ENCODE results near the gene PLXNA2.

The PLXNA2 gene

DNA sequence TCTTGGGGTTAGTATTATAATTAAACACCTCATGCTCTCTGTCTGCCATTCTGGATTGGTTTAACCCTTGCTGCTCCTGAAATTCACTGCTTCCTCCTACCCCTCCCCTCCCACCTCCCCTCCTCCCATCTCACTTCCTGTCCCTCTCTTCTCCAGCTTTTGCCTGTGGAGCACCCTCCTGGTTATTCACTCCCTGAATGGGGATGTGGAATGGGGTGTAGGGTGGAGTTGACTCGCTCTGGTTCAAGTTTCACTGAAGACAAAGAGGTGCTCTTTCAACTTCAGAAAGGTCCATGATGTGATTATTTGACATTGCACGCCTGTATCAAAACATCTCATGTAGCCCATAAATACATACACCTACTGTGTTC is 160.5 kb downstream of the PLXNA2 start:
- no peak for FAIRE-seq

DNA sequence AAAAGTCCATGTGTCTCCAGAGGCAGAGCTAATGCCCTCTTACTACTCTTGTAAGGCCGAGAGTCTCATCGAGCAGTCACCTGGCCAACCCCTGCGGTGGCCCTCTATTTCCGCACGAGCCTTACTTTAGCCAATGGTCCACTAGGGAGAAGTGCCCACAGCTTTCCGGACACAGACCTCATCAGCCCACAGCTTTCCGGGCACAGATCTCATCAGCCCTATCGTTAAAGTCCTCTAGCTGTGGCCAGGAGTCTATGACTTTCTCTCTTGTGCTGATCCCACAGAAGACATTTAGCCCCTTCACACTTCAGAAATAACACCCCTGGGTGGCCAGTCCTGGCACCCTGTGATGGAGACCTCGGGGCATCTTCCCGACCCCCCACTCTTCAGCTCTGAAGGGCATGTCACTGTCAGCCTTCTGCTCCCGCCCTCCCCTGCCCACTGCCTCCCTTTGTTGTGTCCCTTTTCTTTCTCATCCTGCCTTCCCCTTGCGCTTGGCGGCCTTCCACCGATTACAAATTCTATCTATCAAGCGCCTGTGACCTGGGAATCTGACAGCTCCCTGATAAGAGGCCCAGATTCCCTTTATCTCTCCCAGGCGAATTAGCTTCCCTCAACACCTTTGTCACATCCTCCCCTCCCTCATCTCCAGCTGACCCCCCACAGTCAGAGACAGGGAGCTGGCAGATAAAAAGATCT is 161.0 kb downstream of the PLXNA2 start:
- FAIRE-seq, result no peak

DNA sequence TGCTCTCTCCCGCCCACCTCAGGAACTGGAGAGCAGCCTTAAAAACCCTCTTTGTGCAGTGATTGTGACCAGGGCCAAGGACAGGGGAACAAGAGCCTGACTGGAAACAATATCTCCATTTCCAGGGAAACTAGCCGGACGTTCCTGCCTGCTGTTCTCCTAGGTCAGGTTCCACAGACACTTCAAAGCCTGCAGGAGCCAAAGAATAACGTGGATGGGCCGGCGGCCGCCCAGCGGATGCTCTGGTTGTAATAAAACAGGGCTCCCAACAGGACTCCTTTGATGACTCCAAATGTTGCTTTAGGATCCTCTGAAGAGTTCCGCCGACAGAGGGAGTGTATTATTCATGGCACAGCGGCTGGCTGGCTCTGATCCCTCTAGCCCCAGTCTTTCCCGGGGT is 162.2 kb downstream of the PLXNA2 start:
- FAIRE-seq, result no peak

DNA sequence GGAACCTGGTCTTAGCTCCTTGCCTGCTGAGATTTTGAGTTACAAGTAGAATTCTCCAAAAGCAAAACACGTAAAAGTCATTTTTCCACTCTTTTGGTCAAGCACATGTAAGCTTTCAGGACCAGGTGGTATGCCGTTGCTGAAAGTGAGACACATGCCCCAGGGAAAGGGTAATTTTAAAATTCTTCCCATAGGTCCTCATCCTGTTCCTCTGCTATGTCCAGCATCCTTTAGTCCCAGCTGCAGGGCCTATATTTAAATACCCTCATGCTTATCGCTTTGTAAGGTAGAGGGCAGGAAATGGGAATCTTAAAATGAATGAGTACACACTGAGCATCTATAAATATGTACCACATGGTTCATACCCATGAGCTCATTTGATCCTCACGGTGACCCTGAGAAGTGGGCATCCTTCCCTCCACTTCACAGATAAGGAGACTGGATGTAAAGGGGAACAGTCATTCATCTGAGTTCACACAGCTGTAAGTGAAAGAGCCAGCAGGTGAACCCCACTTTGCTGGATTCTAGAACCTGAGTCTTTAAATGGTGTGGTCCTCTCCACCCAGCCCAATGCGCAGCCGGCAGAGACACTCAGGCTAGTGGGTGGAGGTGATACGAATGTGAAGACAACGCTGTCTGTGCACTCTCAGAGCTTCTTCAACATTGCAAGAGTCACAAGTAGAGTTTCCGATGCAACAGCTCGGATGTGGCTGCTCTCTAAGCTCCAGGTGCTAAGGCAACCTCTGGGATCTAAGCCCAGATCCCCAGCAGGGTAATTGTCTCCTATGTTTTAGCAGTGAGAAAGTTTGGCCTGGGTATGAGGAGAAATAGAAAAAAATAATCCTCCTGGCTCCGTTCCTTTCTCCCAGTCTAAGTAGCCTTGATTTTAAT is 163.5 kb downstream of the PLXNA2 start:
- no peak for FAIRE-seq

DNA sequence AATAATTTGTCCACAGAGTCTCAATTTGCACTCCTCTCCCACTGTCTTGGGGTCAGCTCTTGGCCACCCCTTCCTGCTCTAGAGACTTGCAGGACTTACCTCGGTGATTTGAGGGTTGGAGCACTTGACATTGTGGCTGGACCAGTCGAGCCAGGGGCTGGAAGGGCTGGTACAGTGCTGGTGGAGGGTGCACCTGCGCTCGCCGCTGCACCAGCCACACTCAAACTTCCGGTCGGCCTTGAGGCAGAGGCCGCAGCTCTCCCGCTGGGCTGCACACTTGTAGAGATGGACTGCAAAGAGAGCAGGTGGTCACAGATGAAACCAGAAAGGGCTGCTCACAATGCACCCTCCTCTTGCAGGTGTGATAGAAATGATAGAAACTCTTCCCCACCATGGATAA is 165.0 kb downstream of the PLXNA2 start:
- FAIRE-seq, result no peak

DNA sequence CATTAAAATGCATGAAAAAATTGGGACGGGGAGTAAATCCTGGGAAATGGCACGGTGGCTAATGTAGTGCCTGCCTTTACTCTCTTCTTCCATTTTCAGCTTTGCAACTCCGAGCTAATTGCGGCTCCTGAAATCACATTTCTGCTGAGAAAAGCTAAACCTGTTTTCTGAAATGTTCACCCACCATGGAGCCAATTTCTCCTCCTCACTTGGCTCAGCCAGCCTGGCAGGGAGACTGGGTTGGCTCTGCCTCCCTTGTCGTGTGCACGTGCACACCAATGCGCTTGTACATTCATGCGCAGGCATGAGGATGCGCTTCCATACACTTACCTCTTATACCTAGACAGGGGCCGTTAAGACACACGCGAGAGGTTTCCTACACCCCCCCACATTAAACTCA is 165.4 kb downstream of the PLXNA2 start:
- FAIRE-seq, result no peak

DNA sequence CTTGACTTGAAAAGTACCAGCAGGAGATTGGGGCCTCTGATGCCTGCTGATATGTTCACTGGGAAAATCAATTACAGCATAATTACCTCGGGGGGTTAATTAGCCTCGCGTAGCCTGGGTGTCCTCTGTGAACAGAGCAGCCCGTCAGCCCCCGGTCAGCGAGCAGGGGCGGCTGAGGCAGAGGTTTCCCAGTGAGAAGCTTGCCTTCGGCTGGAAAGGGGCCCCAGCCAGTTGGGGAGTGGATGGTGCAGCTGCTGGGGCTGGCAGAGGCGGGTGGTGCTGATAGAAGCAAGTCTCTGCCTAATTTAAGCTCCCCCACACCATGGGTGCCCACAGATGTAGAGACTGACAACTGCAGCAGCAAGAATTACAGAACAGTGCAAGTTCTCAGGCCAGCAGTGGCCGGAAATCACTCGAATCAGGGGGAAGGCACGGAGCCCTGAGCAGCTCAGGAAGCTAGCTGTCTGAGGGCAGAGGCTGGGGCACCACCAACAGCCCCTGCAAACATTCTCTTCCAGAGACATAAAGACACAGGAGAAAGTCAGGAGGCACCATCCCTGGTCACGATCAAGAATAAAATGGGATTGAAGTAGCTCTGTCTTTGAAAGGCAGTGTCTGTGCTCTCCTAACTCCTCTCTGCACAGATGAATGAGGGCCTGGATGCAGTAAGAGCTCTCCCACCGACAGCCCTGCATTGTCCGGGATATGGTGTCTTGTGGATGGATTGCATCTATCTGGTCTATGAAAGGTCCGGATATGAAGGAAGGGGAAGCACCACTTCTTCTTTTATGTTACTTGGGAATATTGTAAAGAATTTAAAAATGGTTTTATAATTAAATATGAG is 166.7 kb downstream of the PLXNA2 start:
- FAIRE-seq, result no peak

DNA sequence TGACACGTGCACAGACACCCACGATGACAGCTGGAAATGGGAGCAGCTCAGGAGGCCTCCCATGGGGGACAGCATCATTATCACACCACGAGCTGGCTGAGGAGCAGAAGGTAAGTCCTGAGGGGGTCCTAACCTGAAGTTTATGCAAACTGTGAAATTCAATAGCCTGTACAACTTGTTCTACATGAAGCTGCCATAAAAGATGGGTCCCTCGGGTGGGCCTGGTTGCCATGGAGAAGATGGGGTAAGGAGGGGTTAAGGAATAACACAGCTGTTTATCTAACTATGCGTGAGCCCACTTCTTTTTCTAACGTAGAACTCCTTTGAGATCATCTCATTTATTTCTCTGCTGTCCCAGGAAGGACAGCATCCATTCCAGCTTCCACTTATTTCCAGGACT is 169.8 kb downstream of the PLXNA2 start:
- no peak for FAIRE-seq

DNA sequence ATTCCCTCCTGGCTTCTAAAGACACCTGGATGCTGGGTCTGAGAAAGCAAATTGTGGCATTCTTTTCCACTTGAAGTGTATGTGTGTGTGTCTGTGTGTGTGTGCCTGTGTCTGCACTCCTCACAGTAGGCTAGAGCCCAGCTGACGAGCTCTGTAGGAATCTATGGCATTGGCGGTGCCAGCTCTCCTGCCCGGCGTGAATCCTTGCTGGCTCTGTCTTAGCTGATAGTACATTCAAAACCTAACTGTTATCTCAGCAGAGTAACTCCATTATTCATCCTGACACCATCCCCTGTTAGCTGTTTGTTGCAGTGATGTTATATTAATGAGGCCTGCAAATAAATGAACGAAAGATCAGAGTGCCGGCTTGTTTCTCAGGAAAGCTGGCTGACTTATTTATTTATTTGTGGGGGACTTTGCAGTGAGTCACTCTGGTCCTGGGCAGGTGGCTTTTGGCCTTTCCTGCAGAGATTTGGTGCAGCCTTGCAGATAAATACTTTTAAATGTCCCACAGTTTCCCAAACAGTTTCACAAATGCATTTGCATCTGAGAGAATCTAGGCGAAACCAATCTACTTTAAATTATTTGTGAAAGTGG is 172.7 kb downstream of the PLXNA2 start:
- no peak for FAIRE-seq

DNA sequence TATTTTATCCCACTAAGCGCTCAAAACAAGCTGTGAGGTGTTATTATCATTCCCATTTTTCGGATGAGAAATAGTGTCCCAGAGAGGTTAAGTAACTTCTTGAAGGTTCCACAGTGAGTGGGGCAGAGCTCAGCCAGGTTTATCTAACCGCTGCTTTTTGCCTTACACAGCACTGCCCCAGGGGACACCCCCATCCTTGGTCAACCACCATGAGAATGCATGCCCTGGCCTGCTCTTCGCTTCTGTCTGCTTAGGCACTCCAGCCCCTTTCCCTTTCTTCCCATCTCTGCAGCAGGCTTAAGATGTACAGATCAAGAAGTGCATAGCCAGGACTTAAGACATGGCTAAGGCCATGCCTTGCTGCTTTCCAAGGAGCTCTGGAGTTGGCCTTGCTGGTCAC is 174.3 kb downstream of the PLXNA2 start:
- FAIRE-seq, result no peak

DNA sequence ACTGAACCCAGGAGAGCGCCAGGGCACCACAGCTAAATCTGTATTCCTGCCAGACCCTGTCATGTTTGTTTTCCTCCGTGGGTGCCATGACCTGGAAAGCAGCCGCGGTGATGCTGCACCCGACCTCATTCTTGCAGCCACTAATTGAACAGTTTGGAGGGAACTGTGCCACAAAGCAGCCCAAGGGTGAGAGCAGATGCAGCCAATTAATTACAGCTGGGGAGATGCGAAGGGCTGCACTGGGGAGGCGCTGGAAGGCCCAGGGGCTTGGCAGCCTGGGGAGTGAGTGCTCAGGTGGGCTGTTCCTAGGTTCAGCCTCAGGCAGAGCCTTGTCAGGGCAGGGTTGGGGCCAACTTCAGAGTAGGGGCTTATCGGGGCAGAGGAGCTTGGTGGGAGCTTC is 174.9 kb downstream of the PLXNA2 start:
- no peak for FAIRE-seq

DNA sequence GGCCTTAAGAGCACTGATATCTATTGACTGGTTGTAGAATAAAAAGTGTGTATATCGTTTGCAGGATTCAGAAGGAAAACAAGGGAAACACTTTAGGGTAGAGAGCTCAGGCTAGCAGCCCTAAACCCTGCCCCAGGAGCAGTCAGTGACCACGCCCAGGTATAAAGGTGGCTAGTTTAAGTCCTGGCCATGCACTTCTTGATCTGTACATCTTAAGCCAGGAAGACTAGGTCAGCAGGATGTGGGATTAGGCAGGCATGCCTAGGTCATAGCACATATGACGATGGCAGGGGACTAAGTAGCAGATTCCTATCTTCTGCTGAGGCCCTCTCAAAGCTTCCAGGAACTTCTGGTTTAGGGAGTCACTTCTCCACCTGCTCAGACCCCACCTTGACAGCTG is 175.3 kb downstream of the PLXNA2 start:
- no peak for FAIRE-seq

DNA sequence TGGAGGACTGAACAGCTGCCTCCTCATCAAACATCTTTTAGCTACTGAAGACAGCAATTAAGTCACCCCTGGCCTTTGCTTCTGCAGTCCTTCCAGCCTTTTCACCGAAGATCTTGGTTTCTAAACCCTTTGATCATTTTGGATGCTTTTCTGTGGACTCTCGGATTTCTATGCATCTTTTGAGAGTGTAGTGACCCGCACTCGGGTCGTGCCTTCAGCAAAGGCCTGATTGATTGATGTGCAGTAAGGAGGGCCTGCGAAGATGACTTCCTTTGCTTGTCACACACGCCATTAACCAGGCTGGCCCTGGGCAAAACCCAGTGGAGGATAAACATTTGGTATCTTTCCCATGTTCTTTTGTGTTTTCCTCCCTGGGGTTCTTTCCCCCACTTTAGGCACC is 175.8 kb downstream of the PLXNA2 start:
- no peak for FAIRE-seq

DNA sequence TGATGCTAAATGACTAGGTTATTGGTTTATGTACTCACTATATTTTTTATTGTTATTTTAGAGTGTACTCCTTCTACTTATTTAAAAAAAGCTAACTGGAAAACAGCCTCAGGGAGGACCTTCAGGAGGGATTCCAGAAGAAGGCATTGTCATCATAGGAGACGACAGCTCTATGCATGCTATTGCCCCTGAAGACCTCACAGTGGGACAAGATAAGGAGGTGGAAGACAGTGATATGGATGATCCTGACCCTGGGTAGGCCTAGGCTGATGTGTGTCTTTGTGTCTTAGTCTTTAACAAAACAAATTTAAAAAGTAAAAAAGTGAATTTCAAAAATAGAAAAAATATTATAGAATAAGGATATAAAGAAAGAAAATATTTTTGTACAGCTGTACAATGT is 177.6 kb downstream of the PLXNA2 start:
- no peak for FAIRE-seq

DNA sequence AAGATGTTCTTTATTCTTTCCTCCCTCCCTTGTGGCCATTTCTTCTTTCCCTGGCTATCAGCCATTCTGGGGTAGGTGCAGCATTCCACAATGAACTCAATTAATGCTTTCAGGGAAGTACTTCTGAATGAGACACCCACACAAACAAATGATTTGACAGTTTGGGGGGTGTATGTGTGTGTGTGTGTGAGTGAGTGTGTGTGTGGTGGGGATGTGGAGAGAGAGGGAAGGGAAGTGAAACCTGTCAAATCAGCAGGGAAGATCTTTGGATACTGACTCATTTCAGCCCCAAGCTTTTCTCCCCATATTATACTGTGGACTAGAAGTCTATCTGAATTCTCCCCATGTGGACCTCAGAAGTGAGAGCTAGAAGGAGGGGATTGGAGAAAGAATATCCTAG is 178.3 kb downstream of the PLXNA2 start:
- FAIRE-seq, result no peak

DNA sequence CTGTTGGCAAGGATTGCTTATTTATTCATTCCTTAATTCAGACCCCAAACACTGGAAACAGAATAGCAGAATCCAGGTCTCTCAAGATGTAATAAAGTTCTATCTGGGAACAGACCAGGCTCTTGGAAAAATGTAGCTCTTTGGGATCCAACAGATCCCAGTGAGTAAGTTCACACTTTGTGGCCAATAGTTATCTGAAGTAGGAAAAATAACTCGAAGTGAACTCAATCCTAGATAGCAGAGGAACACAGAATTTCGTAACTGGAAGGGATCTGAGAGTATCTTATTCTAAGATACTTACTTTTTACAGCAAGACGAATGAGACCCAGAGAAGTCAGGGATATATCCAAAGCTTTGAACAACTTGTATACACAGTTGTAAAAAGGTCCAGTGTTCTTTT is 182.6 kb downstream of the PLXNA2 start:
- no peak for FAIRE-seq

DNA sequence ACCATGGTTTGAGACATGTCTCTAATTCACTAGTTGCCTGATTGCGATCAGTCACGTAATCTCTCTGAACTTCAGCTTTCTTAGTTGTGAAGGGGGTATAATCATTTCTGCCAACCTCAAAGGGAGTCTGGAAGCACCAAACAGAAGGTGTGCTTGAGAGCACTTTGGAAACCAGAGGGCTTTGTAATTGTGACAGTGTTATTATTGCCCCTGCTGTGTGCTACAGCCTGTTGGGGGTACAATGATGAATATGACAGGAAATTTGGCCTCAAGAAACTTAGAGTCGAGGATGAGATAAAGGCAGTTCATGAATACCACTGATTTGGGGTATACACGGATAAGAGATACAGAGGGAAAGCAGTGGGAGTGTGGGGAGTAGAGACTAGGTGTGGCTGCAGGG is 183.1 kb downstream of the PLXNA2 start:
- FAIRE-seq, result no peak

DNA sequence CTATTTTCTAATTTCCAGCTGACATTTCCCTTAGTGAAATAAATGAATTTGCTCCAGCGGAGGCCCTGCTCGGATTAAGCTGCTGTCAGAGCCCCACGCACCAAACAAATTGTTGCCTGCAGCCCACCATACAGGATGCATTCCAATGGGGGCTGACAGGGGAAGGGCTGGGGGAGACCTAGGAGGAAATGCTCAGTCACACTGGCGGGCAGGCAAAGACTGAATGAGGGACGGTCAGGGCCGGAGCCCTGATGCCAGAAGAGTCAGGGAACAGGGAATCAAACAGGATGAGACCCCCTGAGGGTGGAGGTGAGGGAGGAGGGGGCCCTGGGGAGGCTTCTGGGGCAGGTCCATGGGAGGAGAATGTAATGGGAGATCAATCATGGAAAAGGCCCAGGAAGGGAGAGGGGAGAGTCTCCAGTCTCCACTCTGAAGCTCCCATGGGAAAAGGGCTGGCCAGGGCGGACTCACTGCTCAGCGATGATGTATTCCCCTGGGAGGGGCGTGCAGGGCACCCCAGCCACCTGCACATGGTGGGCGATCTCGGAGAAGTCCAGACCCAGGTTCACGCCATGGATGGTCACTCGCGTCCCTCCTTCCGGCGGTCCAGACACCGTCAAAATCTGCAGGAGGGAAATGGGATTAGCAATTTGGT is 183.8 kb downstream of the PLXNA2 start:
- FAIRE-seq, result no peak

DNA sequence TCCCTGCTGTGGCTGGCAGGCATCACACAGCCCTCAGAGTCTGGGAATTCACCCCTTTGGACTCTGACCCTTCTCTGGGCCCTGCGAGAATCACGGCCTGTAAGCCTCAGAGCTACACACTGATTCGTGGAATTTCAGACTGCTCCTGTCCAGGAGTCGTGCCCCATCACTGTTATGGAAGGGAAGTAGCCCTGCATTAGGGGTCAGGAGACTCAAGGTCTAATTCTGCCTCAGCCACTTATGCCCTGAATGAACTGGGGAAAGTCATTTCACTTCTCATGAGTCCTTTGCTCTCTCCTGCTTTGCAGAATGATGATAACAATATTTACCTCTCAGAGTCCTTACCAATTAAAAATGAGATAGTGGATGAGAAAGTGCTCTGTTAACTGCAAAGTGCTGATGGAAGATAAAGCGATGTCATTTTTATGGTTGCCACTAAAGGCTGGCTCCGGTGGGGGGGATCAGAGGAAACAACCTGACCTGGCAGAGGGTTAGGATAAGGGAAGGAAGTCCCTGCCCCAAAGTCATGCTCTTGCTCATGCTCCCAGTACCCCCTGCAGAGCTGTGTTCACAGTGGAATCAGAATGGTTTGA is 184.7 kb downstream of the PLXNA2 start:
- no peak for FAIRE-seq

DNA sequence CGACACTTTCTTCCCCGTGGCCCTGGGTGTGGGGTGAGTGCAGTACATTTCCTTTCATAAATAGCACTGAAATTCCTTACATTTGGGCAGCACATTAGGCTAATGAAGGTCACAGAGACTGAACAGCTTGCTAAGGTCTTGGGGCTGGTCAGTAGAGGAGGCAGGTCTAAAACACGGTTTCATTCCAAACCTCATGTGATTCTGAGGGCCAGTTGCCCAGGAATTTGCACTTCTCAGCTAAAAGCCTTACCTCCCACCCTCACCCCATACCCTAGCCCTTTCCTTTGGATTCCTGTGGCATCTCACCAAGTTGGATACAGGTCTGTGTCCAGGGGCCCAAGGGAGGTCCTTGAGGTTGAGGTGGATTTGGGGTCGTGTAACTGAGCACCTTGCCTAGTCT is 185.4 kb downstream of the PLXNA2 start:
- no peak for FAIRE-seq

DNA sequence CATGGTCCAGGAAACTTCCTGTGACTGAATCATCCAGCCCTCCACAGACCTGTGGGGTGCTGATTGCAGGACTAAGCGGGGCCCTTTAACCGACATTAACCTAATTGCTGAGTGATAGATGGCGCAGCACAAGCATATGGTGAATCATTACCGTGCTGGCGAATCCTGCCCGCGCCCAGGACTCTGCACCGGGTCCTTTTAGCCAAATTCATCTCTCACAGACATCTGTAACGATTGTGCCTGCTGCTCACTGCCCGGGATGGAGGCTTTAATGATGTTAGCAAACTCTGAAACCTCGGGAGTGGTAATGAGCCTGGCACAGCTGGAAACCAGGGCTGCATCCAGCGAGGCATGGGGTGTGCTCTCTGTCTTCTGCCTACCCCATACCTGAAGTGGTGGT is 185.9 kb downstream of the PLXNA2 start:
- FAIRE-seq, result no peak

DNA sequence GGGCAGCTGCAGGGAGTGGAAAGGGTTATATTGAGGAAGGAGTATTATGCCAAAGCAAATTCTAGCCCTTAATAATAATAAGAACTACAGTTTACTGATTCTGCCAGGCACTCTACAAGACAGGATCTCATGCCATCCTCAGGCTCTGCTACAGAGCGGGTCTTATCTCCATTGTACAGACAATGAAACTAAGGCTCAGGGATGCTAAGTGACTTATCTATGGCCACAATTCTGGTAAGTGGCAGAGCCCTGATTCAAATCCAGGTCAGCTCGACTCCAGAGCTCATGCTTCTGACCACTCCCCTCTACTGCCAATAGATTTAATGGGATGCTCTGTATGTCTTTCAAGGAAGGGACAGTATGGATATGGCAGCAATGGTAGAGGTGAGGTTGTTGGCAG is 187.1 kb downstream of the PLXNA2 start:
- FAIRE-seq, result no peak

All from TTC549 (cell line).